Endothelial cell of umbilical vein (primary cell): ENCODE data around the gene SIM1. TPM values are rescaled to one million over a fixed set of nuclear protein-coding genes. Genes with fewer than 3 reads are reported as not detected.

ENCODE experiments used
- BruUV-seq: library from RNA; stranded (reverse); fragments of 400-500 nt; replicated peaks from 2 replicates; lab custom pipeline; 2021; lab: Mats Ljungman, UMichigan
- CTCF ChIA-PET: fragments of 300-600, 350-600 bp; sonication (Branson Sonifier 250); formaldehyde crosslinking; loops from one replicate; lab custom pipeline; 2021; ENCODE audit warnings: antibody characterized with exemption, inconsistent platforms; lab: Charles Lee
- POLR2A ChIA-PET: fragments of 300-600, 350-600 bp; sonication (Branson Sonifier 250); formaldehyde crosslinking; loops from one replicate; lab custom pipeline; 2021; ENCODE audit warnings: antibody characterized with exemption, inconsistent platforms; lab: Charles Lee
- DNase-seq: peaks from one replicate; pipeline ENCODE4 v3.0.0-alpha.2; 2011; ENCODE audit warnings: low read depth, low spot score
- FAIRE-seq: peaks from 2 replicates; lab custom pipeline; 2011; peaks lifted over from hg19 to GRCh38; lab: Jason Lieb, UNC
- H2AFZ ChIP-seq: 2 replicates; pipeline ENCODE4 v1.6.0; 2012; ENCODE audit warnings: low read depth, low read length, control low read depth, inconsistent platforms
- H3K27ac ChIP-seq: 2 replicates; pipeline ENCODE4 v1.5.1; 2011; ENCODE audit warnings: low read depth, mild to moderate bottlenecking, control low read depth, low read length, moderate library complexity; ENCODE audit not compliant: insufficient read depth
- H3K27me3 ChIP-seq, 2 experiments: 2 replicates each; pipeline versions ENCODE4 v1.6.0 to v1.6.1; 2011; ENCODE audit warnings: low read length in 2 of 2, mixed read lengths in 1 of 2; ENCODE audit not compliant: control insufficient read depth in 2 of 2, insufficient read depth in 2 of 2
- H3K36me3 ChIP-seq, 2 experiments: 2 replicates in 1 of 2; 3 replicates in 1 of 2; pipeline ENCODE4 v1.5.1; 2011; ENCODE audit warnings: low read length in 2 of 2, mild to moderate bottlenecking in 1 of 2, moderate library complexity in 1 of 2; ENCODE audit not compliant: control insufficient read depth in 2 of 2, insufficient read depth in 2 of 2; ENCODE audit errors: extremely low read depth in 1 of 2
- H3K4me1 ChIP-seq: 3 replicates; pipeline ENCODE4 v1.5.1; 2011; ENCODE audit warnings: mild to moderate bottlenecking, low read length; ENCODE audit not compliant: control insufficient read depth, insufficient read depth; ENCODE audit errors: extremely low read depth
- H3K4me2 ChIP-seq: 2 replicates; pipeline ENCODE4 v1.6.1; 2011; ENCODE audit warnings: low read length, control low read depth, mixed read lengths; ENCODE audit not compliant: insufficient read depth
- H3K4me3 ChIP-seq, 3 experiments: fragments of 200-600 bp in 1 of 3; sonication (generic), shearing (Covaris generic) in 1 of 3; replicated peaks in 1 of 3; 2 replicates each; pipeline ENCODE4 v1.5.1; 2011 to 2016; ENCODE audit warnings: control low read depth in 3 of 3, low read length in 3 of 3, mild to moderate bottlenecking in 2 of 3, inconsistent platforms in 1 of 3, low read depth in 1 of 3, moderate library complexity in 1 of 3; ENCODE audit not compliant: insufficient read depth in 1 of 3
- H3K79me2 ChIP-seq: 2 replicates; pipeline ENCODE4 v1.6.0; 2012; ENCODE audit warnings: low read length, inconsistent platforms; ENCODE audit not compliant: control insufficient read depth, insufficient read depth
- H3K9ac ChIP-seq: replicated peaks from 2 replicates; pipeline ENCODE3; 2011; ENCODE audit warnings: low read length, control low read depth; ENCODE audit not compliant: insufficient read depth; ENCODE audit errors: extremely low read depth
- H3K9me1 ChIP-seq: replicated peaks from 3 replicates; pipeline ENCODE4 v1.6.0; 2011; ENCODE audit warnings: mild to moderate bottlenecking, low read length; ENCODE audit not compliant: control insufficient read depth, insufficient read depth; ENCODE audit errors: extremely low read depth
- H3K9me3 ChIP-seq: replicated peaks from 2 replicates; pipeline ENCODE4 v1.5.1; 2012; ENCODE audit warnings: low read length, inconsistent platforms; ENCODE audit not compliant: control insufficient read depth, insufficient read depth
- H4K20me1 ChIP-seq: replicated peaks from 2 replicates; pipeline ENCODE3; 2011; ENCODE audit warnings: mild to moderate bottlenecking, low read length; ENCODE audit not compliant: control insufficient read depth, insufficient read depth; ENCODE audit errors: extremely low read depth
- CTCF ChIP-seq, 2 donors: IDR thresholded peaks; 1 replicate in 1 of 2; 2 replicates in 1 of 2; pipeline ENCODE4 v1.5.1; 2011; ENCODE audit warnings: low read length in 2 of 2, mild to moderate bottlenecking in 2 of 2, moderate library complexity in 2 of 2, control low read depth in 1 of 2, inconsistent platforms in 1 of 2, low read depth in 1 of 2; ENCODE audit not compliant: insufficient read depth in 1 of 2; ENCODE audit errors: extremely low read depth in 1 of 2
- EZH2 ChIP-seq: IDR thresholded peaks from 2 replicates; pipeline ENCODE4 v1.6.1; 2012; ENCODE audit warnings: borderline replicate concordance, low read depth, mild to moderate bottlenecking, moderate library complexity, low read length, inconsistent platforms; ENCODE audit not compliant: severe bottlenecking
- FOS ChIP-seq: IDR thresholded peaks from 2 replicates; pipeline ENCODE4 v1.6.1; 2011; ENCODE audit warnings: mild to moderate bottlenecking, low read length, moderate library complexity, borderline replicate concordance; ENCODE audit not compliant: insufficient read depth
- GATA2 ChIP-seq: IDR thresholded peaks from 2 replicates; pipeline ENCODE4 v1.7.0; 2011; ENCODE audit warnings: low read depth, mild to moderate bottlenecking, moderate library complexity, mixed read lengths, low read length; ENCODE audit not compliant: insufficient read length, insufficient read depth
- JUN ChIP-seq: IDR thresholded peaks from 2 replicates; pipeline ENCODE4 v1.6.1; 2011; ENCODE audit warnings: borderline replicate concordance, low read depth; ENCODE audit not compliant: insufficient read length, insufficient read depth
- MAX ChIP-seq: IDR thresholded peaks from 2 replicates; pipeline ENCODE4 v1.6.1; 2011; ENCODE audit not compliant: insufficient read depth, insufficient read length
- MYC ChIP-seq: IDR thresholded peaks from one replicate; pipeline ENCODE4 v1.6.1; 2011; ENCODE audit warnings: mild to moderate bottlenecking, low read depth, low read length
- POLR2A ChIP-seq: IDR thresholded peaks from 2 replicates; pipeline ENCODE4 v1.6.1; 2012; ENCODE audit warnings: low read depth, mild to moderate bottlenecking, control low read depth, low read length
- POLR2AphosphoS5 ChIP-seq: IDR thresholded peaks from 2 replicates; pipeline ENCODE4 v1.6.1; 2012; ENCODE audit warnings: low read depth, mild to moderate bottlenecking, control low read depth, low read length, moderate library complexity; ENCODE audit not compliant: insufficient read depth
- dilution Hi-C: fragments of 300-500 bp; cut with MboI; formaldehyde crosslinking; loops from one replicate; pipeline ENCODE4 v1.15.0; 2019; ENCODE audit warnings: low sequenced_read_pairs; ENCODE audit not compliant: extremely low pct_ligation_motif_present
- intact Hi-C: fragments of 100-400 bp; cut with micrococcal nuclease; formaldehyde crosslinking; loops from one replicate; pipeline ENCODE4 v1.10.0; 2022
- polyA plus RNA-seq, 4 experiments: library from polyadenylated mRNA; depleted of rRNA in 3 of 4; stranded (reverse) in 3 of 4; unstranded in 1 of 4; fragments of >200 nt; gene quantifications; 2 replicates each; pipeline versions ENCODE4 v1.2.1 to v1.2.3, GENCODE V29; 2011 to 2012; ENCODE audit warnings: missing spikeins in 1 of 4
- total RNA-seq: library from RNA; stranded (reverse); gene quantifications from 2 replicates; pipeline ENCODE4 v1.2.3, GENCODE V29; 2021

The SIM1 gene
- total and polyA plus RNA-seq, 2 donors (not counting 3 experiments of a cell fraction or from before 2014, with no cell fraction given): 0.14 to 0.29 TPM

- no peak overlapping the region for H3K4me2 ChIP-seq
- TF ChIP-seq MAX (no peak), EZH2 (no peak), FOS (no peak), POLR2A (no peak), JUN (no peak), GATA2 (no peak), CTCF (IDR thresholded peaks at IDR 0.05; ENCODE audit: extremely low read depth in 1 of 2, insufficient read depth in 1 of 2, low read depth in 1 of 2, low read length in 2 of 2) (no peak), MYC (no peak), POLR2AphosphoS5 (no peak)
- FAIRE-seq: no peak
Measured at GRCh38 chr6:100475554-100476320, 11.0 kb upstream of the SIM1 start.

More at GRCh38 chr6:100475554-100476320, 11.0 kb upstream of the SIM1 start:
- H3K4me1 ChIP-seq: no peaks in the 10 kb centered on the region
- no peak overlapping the region for H3K27ac ChIP-seq
- no peaks in the 10 kb centered on the region for H3K9me3 ChIP-seq
- no peak overlapping the region for H3K9ac ChIP-seq
- DNase-seq: no peak
- H3K9me1 ChIP-seq: no peaks in the 10 kb centered on the region
- ChIA-PET CTCF (interaction anchor here (0.9 to 4.6 kb wide), 3 partner anchors 359 to 369 kb away, joined by 3 to 27 read pairs (median 6); no protein-coding TSS in a partner anchor), POLR2A (no interaction called here)
- H4K20me1 ChIP-seq: no peaks in the 10 kb centered on the region
- H3K79me2 ChIP-seq: no peaks in the 10 kb centered on the region
- intact Hi-C loops: loop anchor here (5.0 kb wide), 2 partner anchors 182 to 473 kb away; no protein-coding TSS in a partner anchor
- H3K4me3 ChIP-seq: no peak overlapping the region
- no peaks in the 10 kb centered on the region for H3K36me3 ChIP-seq
- no TSS peak for BruUV-seq
- H3K27me3 ChIP-seq: peaks cover 14 to 33% of the 10 kb centered on the region in 2 experiments
- dilution Hi-C loops: no loop called here
- no peak overlapping the region for H2AFZ ChIP-seq
